GM18517 (cell line): ENCODE results near the gene SLC22A31.
"Not testable (repeated sequence)": the region's sequence is repeated elsewhere in the genome, so short reads cannot be mapped to it uniquely, and the experiment has no call there.

Source experiments
- ATAC-seq: cut with Tn5 transposase; IDR thresholded peaks from one replicate; pipeline ENCODE4 v1.9.1; 2021; ENCODE audit warnings: mild to moderate bottlenecking, moderate library complexity; ENCODE audit not compliant: unreplicated experiment

The SLC22A31 gene

GRCh38 chr16:89193576-89194293 lies 6.6 kb downstream of the SLC22A31 start:
- no peak for ATAC-seq

GRCh38 chr16:89192956-89193575 lies 7.3 kb downstream of the SLC22A31 start:
- no peak for ATAC-seq

- ATAC-seq, result not testable (repeated sequence)
Measured at GRCh38 chr16:89192186-89192955, 8.0 kb downstream of the SLC22A31 start.

- no peak for ATAC-seq
Measured at GRCh38 chr16:89191901-89192185, 8.5 kb downstream of the SLC22A31 start.

- no peak for ATAC-seq
Measured at GRCh38 chr16:89191033-89191900, 9.1 kb downstream of the SLC22A31 start.

GRCh38 chr16:89190150-89190958 lies 10.0 kb downstream of the SLC22A31 start:
- no peak for ATAC-seq

GRCh38 chr16:89189358-89190025 lies 10.8 kb downstream of the SLC22A31 start:
- no peak for ATAC-seq

- ATAC-seq, result not testable (repeated sequence)
Measured at GRCh38 chr16:89188471-89189357, 11.6 kb downstream of the SLC22A31 start.

- ATAC-seq, result no peak
Measured at GRCh38 chr16:89187770-89188392, 12.5 kb downstream of the SLC22A31 start.

- no peak for ATAC-seq
Measured at GRCh38 chr16:89187032-89187769, 13.1 kb downstream of the SLC22A31 start.

- not testable (repeated sequence) for ATAC-seq
Measured at GRCh38 chr16:89186593-89187031, 13.7 kb downstream of the SLC22A31 start.

GRCh38 chr16:89185887-89186592 lies 14.3 kb downstream of the SLC22A31 start:
- ATAC-seq, result not testable (repeated sequence)

GRCh38 chr16:89184933-89185794 lies 15.2 kb downstream of the SLC22A31 start:
- no peak for ATAC-seq

- ATAC-seq, result no peak
Measured at GRCh38 chr16:89184677-89184932, 15.7 kb downstream of the SLC22A31 start.

GRCh38 chr16:89183975-89184676 lies 16.2 kb downstream of the SLC22A31 start:
- ATAC-seq, result no peak

- no peak for ATAC-seq
Measured at GRCh38 chr16:89183463-89183862, 16.9 kb downstream of the SLC22A31 start.
